Activated CD4-positive, alpha-beta T cell treated with anti-CD3 and anti-CD28 coated beads for 36 hours (primary cell): Measurements from ENCODE around the gene EEFSEC. TPM values are rescaled to one million over a fixed set of nuclear protein-coding genes. Genes with fewer than 3 reads are reported as not detected.

Experiments
- ATAC-seq: fragments of 200-7000 bp; cut with Tn5 transposase; one replicate; pipeline ENCODE4 v1.10.0; 2021; ENCODE audit warnings: mild to moderate bottlenecking, moderate library complexity
- CTCF ChIA-PET: fragments of 350-600 bp; sonication (Branson Sonifier 250); formaldehyde crosslinking; loops from one replicate; lab custom pipeline; 2021; ENCODE audit warnings: antibody characterized with exemption; lab: Charles Lee
- POLR2A ChIA-PET: fragments of 350-600 bp; sonication (Branson Sonifier 250); formaldehyde crosslinking; loops from one replicate; lab custom pipeline; 2021; ENCODE audit warnings: antibody characterized with exemption, inconsistent platforms; lab: Charles Lee
- DNase-seq: peaks from one replicate; pipeline ENCODE4 v3.0.0-alpha.2; 2020
- H3K27ac Mint-ChIP-seq: one replicate; pipeline ENCODE4 v1.8.0; 2021; ENCODE audit warnings: mixed read lengths
- H3K27me3 Mint-ChIP-seq: one replicate; pipeline ENCODE4 v1.8.0; 2021; ENCODE audit warnings: mixed read lengths
- H3K36me3 Mint-ChIP-seq: one replicate; pipeline ENCODE4 v1.8.0; 2021; ENCODE audit warnings: low read depth, mixed read lengths
- H3K4me1 Mint-ChIP-seq: one replicate; pipeline ENCODE4 v1.8.0; 2021; ENCODE audit warnings: mixed read lengths
- H3K4me3 Mint-ChIP-seq: one replicate; pipeline ENCODE4 v1.8.0; 2021; ENCODE audit warnings: mild to moderate bottlenecking, moderate library complexity, mixed read lengths
- H3K9me3 Mint-ChIP-seq: one replicate; pipeline ENCODE4 v1.8.0; 2021; ENCODE audit warnings: low read depth, mixed read lengths
- intact Hi-C, 2 experiments: fragments of 100-400 bp; cut with DNase I in 1 of 2; cut with micrococcal nuclease in 1 of 2; formaldehyde crosslinking; loops; one replicate each; pipeline versions ENCODE4 v1.14.2 to v1.15.1; 2022 to 2024; cut with DNase I, micrococcal nuclease
- total RNA-seq, 2 experiments: library from RNA; stranded (reverse); gene quantifications; one replicate each; pipeline ENCODE4 v1.2.3, GENCODE V29; 2021

The EEFSEC gene
- total RNA-seq, 2 experiments from 2014 or later: 19.6 to 20.7 TPM

- CTCF ChIA-PET: interaction anchor here (1.2 kb wide), 1 partner anchor 10 kb away, joined by 4 read pairs; no protein-coding TSS in a partner anchor
- POLR2A ChIA-PET: interaction anchor here (0.5 kb wide), 1 partner anchor 1749 kb away, joined by 4 read pairs; no protein-coding TSS in a partner anchor
- Mint-ChIP-seq H3K4me1 (peaks cover 5% of the 10 kb centered on the region), H3K27me3 (no peaks in the 10 kb centered on the region), H3K27ac (no peak overlapping the region), H3K4me3 (no peak overlapping the region), H3K36me3 (peaks cover 1% of the 10 kb centered on the region), H3K9me3 (no peaks in the 10 kb centered on the region)
- intact Hi-C loops: no loop called here
- DNase-seq: no peak
- ATAC-seq: no peak
These were observed 190.9 kb downstream of the EEFSEC start for GRCh38 chr3:128344052-128344735.

- intact Hi-C loops: no loop called here
These were observed 191.9 kb downstream of the EEFSEC start for GRCh38 chr3:128345196-128345595.

GRCh38 chr3:128346562-128346961 is 193.3 kb downstream of the EEFSEC start:
- ChIA-PET CTCF (no interaction called here), POLR2A (no interaction called here)
- H3K4me3 Mint-ChIP-seq: no peak overlapping the region
- DNase-seq (no peak), ATAC-seq (no peak)
- H3K27ac Mint-ChIP-seq: no peak overlapping the region
- H3K4me1 Mint-ChIP-seq: peaks cover 5% of the 10 kb centered on the region
- H3K36me3 Mint-ChIP-seq: peaks cover 1% of the 10 kb centered on the region
- no peaks in the 10 kb centered on the region for H3K9me3 Mint-ChIP-seq
- H3K27me3 Mint-ChIP-seq: no peaks in the 10 kb centered on the region
- intact Hi-C loops: no loop called here

More at GRCh38 chr3:128345196-128345595, 191.9 kb downstream of the EEFSEC start:
- peaks cover 1% of the 10 kb centered on the region for H3K36me3 Mint-ChIP-seq
- no peaks in the 10 kb centered on the region for H3K9me3 Mint-ChIP-seq
- POLR2A ChIA-PET: no interaction called here
- CTCF ChIA-PET: interaction anchor here (0.7 to 0.9 kb wide), 2 partner anchors 26 to 299 kb away, joined by 3 read pairs; no protein-coding TSS in a partner anchor
- H3K4me1 Mint-ChIP-seq: peaks cover 5% of the 10 kb centered on the region
- H3K4me3 Mint-ChIP-seq: no peak overlapping the region
- no peaks in the 10 kb centered on the region for H3K27me3 Mint-ChIP-seq
- ATAC-seq: no peak
- H3K27ac Mint-ChIP-seq: no peak overlapping the region
- no peak for DNase-seq

- peaks cover 1% of the 10 kb centered on the region for H3K36me3 Mint-ChIP-seq
- DNase-seq: no peak
- intact Hi-C loops: no loop called here
- POLR2A ChIA-PET: no interaction called here
- H3K27me3 Mint-ChIP-seq: no peaks in the 10 kb centered on the region
- no peak for ATAC-seq
- CTCF ChIA-PET: interaction anchor here (0.6 kb wide), 1 partner anchor 94 kb away, joined by 3 read pairs; no protein-coding TSS in a partner anchor
- H3K4me1 Mint-ChIP-seq: peaks cover 5% of the 10 kb centered on the region
- no peak overlapping the region for H3K27ac Mint-ChIP-seq
- H3K9me3 Mint-ChIP-seq: no peaks in the 10 kb centered on the region
- no peak overlapping the region for H3K4me3 Mint-ChIP-seq
These were observed 194.0 kb downstream of the EEFSEC start for GRCh38 chr3:128347282-128347681.

GRCh38 chr3:128348075-128348474 is 194.8 kb downstream of the EEFSEC start:
- no peak overlapping the region for H3K4me3 Mint-ChIP-seq
- peaks cover 1% of the 10 kb centered on the region for H3K36me3 Mint-ChIP-seq
- CTCF ChIA-PET: interaction anchor here (1.1 kb wide), 1 partner anchor 18 kb away, joined by 3 read pairs; no protein-coding TSS in a partner anchor
- no peaks in the 10 kb centered on the region for H3K27me3 Mint-ChIP-seq
- no peak for ATAC-seq
- H3K27ac Mint-ChIP-seq: no peak overlapping the region
- H3K4me1 Mint-ChIP-seq: peaks cover 5% of the 10 kb centered on the region
- intact Hi-C loops: no loop called here
- POLR2A ChIA-PET: no interaction called here
- no peaks in the 10 kb centered on the region for H3K9me3 Mint-ChIP-seq
- no peak for DNase-seq

- Mint-ChIP-seq H3K4me1 (peaks cover 5% of the 10 kb centered on the region), H3K4me3 (no peak overlapping the region), H3K27me3 (no peaks in the 10 kb centered on the region), H3K9me3 (no peaks in the 10 kb centered on the region), H3K36me3 (peaks cover 1% of the 10 kb centered on the region), H3K27ac (no peak overlapping the region)
- ATAC-seq: no peak
- CTCF ChIA-PET: interaction anchor here (1.1 kb wide), 1 partner anchor 19 kb away, joined by 3 read pairs; no protein-coding TSS in a partner anchor
- no peak for DNase-seq
- intact Hi-C loops: no loop called here
- POLR2A ChIA-PET: interaction anchor here (0.5 kb wide), 2 partner anchors 208 to 534 kb away, joined by 3 to 5 read pairs; no protein-coding TSS in a partner anchor
These were observed 195.7 kb downstream of the EEFSEC start for GRCh38 chr3:128348805-128349531.

- ChIA-PET CTCF (interaction anchor here (1.2 kb wide), 1 partner anchor 14 kb away, joined by 3 read pairs; no protein-coding TSS in a partner anchor), POLR2A (no interaction called here)
- intact Hi-C loops: no loop called here
- no peak overlapping the region for H3K27ac Mint-ChIP-seq
- ATAC-seq: no peak
- H3K4me1 Mint-ChIP-seq: peaks cover 5% of the 10 kb centered on the region
- no peak for DNase-seq
- no peaks in the 10 kb centered on the region for H3K36me3 Mint-ChIP-seq
- H3K9me3 Mint-ChIP-seq: no peaks in the 10 kb centered on the region
- no peaks in the 10 kb centered on the region for H3K27me3 Mint-ChIP-seq
- no peak overlapping the region for H3K4me3 Mint-ChIP-seq
These were observed 196.8 kb downstream of the EEFSEC start for GRCh38 chr3:128349963-128350599.

GRCh38 chr3:128351546-128351945 is 198.3 kb downstream of the EEFSEC start:
- intact Hi-C loops: no loop called here
- no peaks in the 10 kb centered on the region for H3K36me3 Mint-ChIP-seq
- H3K4me3 Mint-ChIP-seq: no peak overlapping the region
- CTCF ChIA-PET: no interaction called here
- H3K9me3 Mint-ChIP-seq: no peaks in the 10 kb centered on the region
- no peak overlapping the region for H3K27ac Mint-ChIP-seq
- H3K4me1 Mint-ChIP-seq: peaks cover 5% of the 10 kb centered on the region
- H3K27me3 Mint-ChIP-seq: no peaks in the 10 kb centered on the region
- POLR2A ChIA-PET: no interaction called here
- no peak for DNase-seq
- no peak for ATAC-seq

GRCh38 chr3:128352326-128352725 is 199.0 kb downstream of the EEFSEC start:
- no peaks in the 10 kb centered on the region for H3K9me3 Mint-ChIP-seq
- no peaks in the 10 kb centered on the region for H3K27me3 Mint-ChIP-seq
- POLR2A ChIA-PET: no interaction called here
- H3K4me1 Mint-ChIP-seq: peaks cover 5% of the 10 kb centered on the region
- no peak overlapping the region for H3K27ac Mint-ChIP-seq
- no peak overlapping the region for H3K4me3 Mint-ChIP-seq
- no peaks in the 10 kb centered on the region for H3K36me3 Mint-ChIP-seq
- CTCF ChIA-PET: no interaction called here
- no peak for DNase-seq
- intact Hi-C loops: no loop called here
- ATAC-seq: no peak

GRCh38 chr3:128353361-128353965 is 200.2 kb downstream of the EEFSEC start:
- peaks cover 4% of the 10 kb centered on the region for H3K36me3 Mint-ChIP-seq
- no peak overlapping the region for H3K4me3 Mint-ChIP-seq
- no peaks in the 10 kb centered on the region for H3K27me3 Mint-ChIP-seq
- ChIA-PET CTCF (interaction anchor here (1.0 to 1.2 kb wide), 2 partner anchors 9 to 231 kb away, joined by 3 to 4 read pairs; no protein-coding TSS in a partner anchor), POLR2A (no interaction called here)
- no peaks in the 10 kb centered on the region for H3K9me3 Mint-ChIP-seq
- ATAC-seq (no peak), DNase-seq (no peak)
- intact Hi-C loops: no loop called here
- peaks cover 5% of the 10 kb centered on the region for H3K4me1 Mint-ChIP-seq
- no peak overlapping the region for H3K27ac Mint-ChIP-seq
